GM12873 (cell line): ENCODE results near the gene SMOC2.

ENCODE experiments used
- CTCF ChIP-seq: IDR thresholded peaks from 2 replicates; pipeline ENCODE4 v1.5.1; 2012; ENCODE audit warnings: low read depth, mild to moderate bottlenecking, moderate library complexity, low read length, control low read depth; ENCODE audit not compliant: insufficient read depth; ENCODE audit errors: missing control alignments

SMOC2 gene

GRCh38 chr6:168632694-168633093, 191.7 kb downstream of the SMOC2 start:
- TF ChIP-seq CTCF = no peak

- TF ChIP-seq CTCF = no peak
These were observed 193.8 kb downstream of the SMOC2 start for GRCh38 chr6:168634541-168635328.

GRCh38 chr6:168636147-168637004, 195.4 kb downstream of the SMOC2 start:
- TF ChIP-seq CTCF = no peak

GRCh38 chr6:168637834-168638233, 196.8 kb downstream of the SMOC2 start:
- no peak for TF ChIP-seq CTCF

GRCh38 chr6:168638468-168639271, 197.7 kb downstream of the SMOC2 start:
- no peak for TF ChIP-seq CTCF

- TF ChIP-seq CTCF = no peak
These were observed 199.2 kb downstream of the SMOC2 start for GRCh38 chr6:168640181-168640580.
